Lower leg skin (tissue), 3 donors: ENCODE measurements around the gene PREX1.

Experiments used
- CTCF ChIP-seq, 3 donors: fragments of 450-650 bp; IDR thresholded peaks; one replicate each; pipeline ENCODE4 v1.5.1; 2016; ENCODE audit warnings: antibody characterized with exemption in 3 of 3, mild to moderate bottlenecking in 3 of 3, moderate library complexity in 2 of 3
- POLR2A ChIP-seq, 2 donors: fragments of 450-650 bp; IDR thresholded peaks; one replicate each; pipeline ENCODE4 v1.6.1; 2016 to 2017; ENCODE audit warnings: antibody characterized with exemption in 2 of 2, mild to moderate bottlenecking in 1 of 2, moderate library complexity in 1 of 2

DNA sequence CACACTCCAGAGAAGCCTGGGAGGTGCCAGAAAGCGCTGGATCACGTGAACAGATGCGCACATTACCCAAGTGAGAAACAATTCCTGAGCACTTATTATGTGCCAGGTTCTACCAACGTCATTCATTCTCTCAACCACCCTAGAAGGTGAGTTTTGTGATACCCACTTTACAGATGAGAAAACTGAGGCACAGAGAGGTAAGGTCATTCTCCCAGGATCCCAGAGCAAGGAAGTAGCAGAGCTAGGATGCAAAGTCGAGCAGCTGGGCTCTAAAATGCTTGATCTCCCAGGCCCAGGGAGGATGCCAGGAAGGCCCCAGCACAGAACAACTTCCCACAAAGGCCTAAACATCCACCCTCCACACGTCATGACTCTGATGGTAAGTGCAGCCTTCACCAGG lies 85.6 kb downstream of the PREX1 start:
- TF ChIP-seq CTCF (IDR thresholded peaks at IDR 0.05) (no peak), POLR2A (IDR thresholded peaks at IDR 0.05) (no peak)
